Left renal pelvis (tissue), 4 donors: ENCODE data around the gene CT83. TPM values are rescaled to one million over a fixed set of nuclear protein-coding genes. Genes with fewer than 3 reads are reported as not detected.

Experiments
- DNase-seq, 4 donors: peaks; one replicate each; pipeline ENCODE4 v3.0.0-alpha.2; 2013; ENCODE audit warnings: low read depth in 4 of 4, low spot score in 3 of 4
- polyA plus RNA-seq, 4 donors: library from polyadenylated mRNA; unstranded; fragments of 120-200 nt; gene quantifications; one replicate each; pipeline ENCODE4 v1.2.1, GENCODE V29; 2013; ENCODE audit not compliant: insufficient read length in 4 of 4

Gene CT83, protein sequence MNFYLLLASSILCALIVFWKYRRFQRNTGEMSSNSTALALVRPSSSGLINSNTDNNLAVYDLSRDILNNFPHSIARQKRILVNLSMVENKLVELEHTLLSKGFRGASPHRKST
- polyA plus RNA-seq, result not detected

DNA sequence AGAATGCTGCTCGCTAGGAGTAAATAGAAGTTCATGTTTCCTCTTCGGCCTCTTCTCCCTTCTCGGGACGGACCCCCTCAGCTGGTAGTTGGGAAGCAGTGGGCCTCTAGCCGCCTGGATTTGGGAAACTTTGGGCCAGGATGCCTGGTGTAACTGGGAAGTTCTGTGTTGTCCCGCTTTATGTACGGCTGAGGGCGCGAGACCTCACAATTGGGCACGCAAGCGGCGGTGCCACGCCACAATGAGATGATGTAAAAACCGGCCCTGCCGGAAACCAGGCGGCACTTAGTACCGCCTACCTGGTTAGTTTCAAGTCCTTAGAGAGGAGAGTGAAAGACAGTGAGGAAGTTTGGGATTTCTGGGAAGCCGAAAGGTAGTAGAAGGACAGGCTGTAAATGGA lies at the start of gene CT83:
Gene CT83, minus strand, starts transcription at position 155 of the 400 bp plus-strand sequence. Its CDS starts 120 bp downstream, at position 35.
- no peak for DNase-seq

DNA sequence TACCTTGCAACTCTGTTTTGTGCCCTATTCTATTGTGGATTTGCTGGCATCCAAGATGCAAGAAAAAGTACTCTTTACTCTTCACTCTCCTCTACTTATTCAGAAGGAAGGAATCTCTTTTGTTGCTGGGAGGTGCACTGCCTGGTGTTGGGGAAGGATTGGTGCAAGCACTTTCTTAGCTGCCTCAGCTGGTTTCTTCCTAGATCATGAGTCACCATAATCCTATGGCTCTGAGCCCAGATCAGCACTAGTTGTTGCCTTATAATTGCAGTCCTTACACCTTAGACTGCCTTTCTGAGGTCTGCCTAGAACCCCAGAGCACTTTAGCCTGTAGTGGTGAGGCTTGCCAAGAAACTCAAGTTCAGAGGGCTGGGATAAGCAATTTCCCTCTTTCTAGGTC lies 37.0 kb upstream of the CT83 start:
- DNase-seq, result no peak

DNA sequence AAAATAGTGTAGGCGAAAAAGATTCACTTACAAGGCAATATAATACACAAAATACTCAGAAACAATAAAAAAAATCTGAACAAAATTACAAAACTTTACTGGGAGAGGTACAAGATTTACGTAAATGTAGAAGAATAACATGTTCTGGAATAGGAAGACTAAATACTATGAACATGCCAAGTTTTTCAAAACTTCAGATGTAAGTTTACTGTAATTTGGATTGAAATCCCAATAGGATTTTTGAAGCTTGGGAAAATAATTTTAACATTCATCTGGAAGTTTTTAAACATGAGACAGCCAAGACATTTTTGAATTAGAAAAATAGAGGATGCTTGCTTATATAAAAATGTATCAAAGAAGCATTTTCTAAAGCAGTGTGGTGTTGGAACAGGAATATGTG lies 30.5 kb upstream of the CT83 start:
- no peak for DNase-seq

DNA sequence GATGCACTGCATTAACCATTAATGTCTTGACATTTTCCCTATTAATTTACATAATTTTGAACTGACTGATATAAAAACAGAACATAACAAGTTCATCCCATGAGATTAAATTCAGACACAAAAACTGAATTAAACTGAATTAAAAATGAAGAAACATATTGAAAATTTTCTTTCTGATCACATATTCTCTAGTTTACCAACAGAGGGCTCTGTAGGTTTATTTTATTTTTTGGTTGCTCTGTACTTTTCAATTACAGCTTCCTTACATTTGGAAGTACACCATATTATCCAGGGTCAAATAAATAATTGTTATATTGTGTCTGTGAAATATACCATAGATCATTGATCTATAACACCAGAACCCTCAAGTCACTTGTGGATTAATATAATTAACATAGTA lies 27.3 kb upstream of the CT83 start:
- no peak for DNase-seq

DNA sequence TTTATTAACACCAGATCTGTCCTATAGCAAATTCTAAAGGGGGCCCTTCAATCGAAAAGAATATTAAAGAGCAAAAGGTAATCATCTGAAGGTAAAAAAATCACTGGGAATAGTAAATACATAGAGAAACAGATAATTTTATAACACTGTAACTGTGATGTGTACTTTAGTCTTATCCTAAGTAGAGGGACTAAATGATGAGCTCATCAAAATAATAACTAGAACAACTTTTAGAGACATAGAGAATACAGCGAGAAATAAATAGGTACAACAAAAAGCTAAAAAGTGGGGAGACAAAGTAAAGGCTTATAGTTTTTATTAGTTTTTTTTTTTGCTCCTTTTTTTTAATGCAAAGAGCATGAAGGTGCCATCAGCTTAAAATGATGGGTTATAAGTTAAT lies 17.3 kb upstream of the CT83 start:
- DNase-seq, result no peak

DNA sequence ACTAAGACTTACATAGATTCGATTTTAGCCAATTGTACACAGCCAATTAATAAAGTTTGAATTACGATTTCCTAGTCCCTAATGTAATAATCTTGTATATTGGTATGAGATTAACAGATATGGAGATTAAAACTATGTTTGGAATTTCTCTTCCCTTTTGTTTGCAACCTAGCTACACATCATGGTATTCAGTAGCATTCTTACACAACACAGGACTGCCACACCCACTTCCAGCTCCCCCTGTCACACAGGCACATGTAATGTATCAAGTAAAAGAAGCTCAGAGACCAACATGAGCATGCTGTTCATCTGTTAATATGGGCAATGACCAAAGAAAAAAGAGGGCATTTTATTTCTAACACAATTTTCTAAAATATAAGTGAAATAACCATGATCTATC lies 13.6 kb downstream of the CT83 start:
- no peak for DNase-seq

DNA sequence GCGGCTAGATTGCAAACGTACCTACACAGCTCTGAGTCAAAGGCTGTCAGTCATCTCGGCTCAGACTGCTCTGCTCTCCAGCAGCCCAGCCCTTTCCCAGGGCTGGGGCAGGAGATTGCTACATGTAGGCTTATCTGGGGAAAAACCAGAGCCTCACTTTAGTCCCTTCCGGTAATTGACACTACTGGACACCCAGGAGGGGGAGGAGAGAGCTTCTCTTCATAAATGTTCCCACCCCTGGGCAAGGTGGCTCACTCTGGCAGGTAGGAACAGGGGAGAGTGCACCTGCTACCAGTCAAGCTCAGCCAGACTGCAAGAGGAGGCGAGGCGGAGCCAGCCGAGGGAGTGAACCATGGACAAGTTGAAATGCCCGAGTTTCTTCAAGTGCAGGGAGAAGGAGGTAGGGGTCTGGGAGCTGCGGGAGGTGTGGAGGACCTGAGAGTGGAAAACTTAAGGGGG lies 26.4 kb downstream of the CT83 start, which contains the start of gene SLC6A14:
Gene SLC6A14, plus strand, starts transcription at position 249 of the 459 bp plus-strand sequence. Its CDS starts 104 bp downstream, at position 353.
- no peak for DNase-seq

DNA sequence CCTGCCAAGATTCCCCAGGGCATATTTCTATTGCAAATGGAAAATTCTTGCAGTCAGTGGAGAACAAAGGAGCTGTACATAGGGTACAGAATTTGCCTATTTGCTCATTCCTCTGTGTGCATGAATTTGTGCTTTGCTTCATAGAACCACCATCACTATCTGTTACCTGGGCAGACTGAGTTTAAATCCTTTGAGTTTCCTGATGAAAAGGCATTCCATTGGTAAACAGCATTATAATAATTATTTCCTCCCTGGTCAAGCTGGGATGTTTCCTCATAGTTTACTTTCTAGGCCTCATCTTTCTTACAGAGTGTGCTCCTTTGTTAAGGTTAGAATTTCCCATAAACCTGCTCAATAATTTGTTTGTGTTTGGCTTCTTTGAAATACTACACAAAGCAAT lies 27.2 kb downstream of the CT83 start:
- no peak for DNase-seq

DNA sequence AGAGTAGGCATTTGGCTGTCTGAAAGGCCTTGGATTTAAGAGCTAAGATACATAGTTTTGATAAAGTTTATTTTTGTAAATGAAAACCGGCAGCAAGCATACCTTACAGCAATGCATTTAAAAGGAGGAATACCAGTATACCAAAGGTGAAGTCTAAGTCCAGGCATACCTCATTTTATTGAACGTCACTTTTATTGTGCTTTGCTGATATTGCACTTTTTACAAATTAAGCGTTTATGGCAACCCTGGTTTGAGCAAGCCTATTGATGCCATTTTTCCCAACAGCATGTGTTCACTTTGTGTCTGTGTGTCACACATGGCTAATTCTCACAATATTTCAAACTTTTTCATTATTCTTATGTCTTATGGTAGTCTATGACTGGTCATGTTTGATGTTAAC lies 34.8 kb downstream of the CT83 start:
- no peak for DNase-seq

DNA sequence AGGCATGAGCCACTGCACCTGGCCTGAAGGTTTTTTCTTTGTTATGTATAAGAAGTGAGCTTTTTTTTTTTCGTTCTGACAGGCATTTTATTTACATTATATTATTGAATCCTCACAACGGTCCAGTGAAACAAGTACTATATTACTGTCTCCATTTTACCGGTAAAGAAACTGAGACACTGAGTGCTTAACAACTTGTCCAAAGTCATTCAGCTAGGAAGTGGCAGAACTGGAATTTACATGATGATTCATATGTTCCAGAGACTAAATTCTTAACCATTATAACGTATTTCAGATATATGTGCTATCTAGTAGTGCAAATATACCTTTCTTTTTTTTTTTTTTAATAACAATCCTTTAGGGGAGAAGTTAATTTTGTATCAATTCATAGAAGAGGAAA lies 44.8 kb downstream of the CT83 start:
- no peak for DNase-seq

DNA sequence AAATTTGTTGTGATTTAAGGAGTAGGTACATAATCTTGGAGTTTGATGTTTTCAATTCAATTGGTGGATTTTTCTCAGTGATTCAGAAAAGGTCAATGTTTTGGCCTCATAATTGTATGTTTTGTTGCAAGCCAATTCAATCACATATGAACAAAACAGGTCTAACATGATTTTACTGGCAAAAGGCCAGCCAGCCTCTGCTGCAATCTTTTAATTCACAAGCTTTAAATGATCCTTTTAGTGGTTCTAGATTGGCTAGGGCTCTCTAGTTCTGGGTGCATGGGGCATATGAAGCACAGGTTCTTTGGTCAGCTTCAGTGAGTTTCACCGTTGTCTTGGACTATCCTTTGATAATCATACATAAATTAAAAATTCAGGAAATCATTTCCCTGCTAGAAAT lies 45.6 kb downstream of the CT83 start:
- DNase-seq, result peak in 1 of 4 donors; percentile 3

DNA sequence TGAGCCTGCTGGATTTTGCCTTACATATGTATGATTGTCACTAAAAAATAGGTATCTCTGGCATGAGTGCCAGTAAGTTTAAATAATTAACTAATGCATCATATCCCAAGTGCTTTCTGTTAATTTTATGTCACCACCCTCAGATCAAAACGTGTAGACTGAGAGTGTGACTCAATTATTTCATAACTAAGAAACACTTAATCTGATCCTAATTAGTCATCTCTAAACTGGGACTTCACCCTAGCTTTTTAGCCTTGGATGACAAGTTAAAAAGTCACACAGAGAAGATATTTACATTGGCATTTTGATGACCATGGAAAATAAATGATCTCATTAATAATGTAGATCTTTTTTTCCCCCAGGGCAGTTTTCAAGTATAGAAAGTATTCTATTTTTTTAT lies 49.5 kb downstream of the CT83 start:
- DNase-seq, result no peak

Other genes with a start within 250 kb of the CT83 start
- under 1 TPM; 0.14 to 0.26 (median 0.16) TPM for gene SLC6A14, start 26.4 kb downstream of the CT83 start, polyA plus RNA-seq